HepG2 (cell line): Measurements from ENCODE around the gene ATOSB. TPM values are rescaled to one million over a fixed set of nuclear protein-coding genes. Genes with fewer than 3 reads are reported as not detected.

Source experiments
- MAFK ChIP-seq, 2 experiments: IDR thresholded peaks in 1 of 2; conservative IDR thresholded peaks in 1 of 2; 2 replicates each; pipeline ENCODE4 v1.6.1; 2011; ENCODE audit warnings: improper control_type of control experiment in 2 of 2, low read length in 2 of 2
- MEIS1 ChIP-seq: sonication (generic); formaldehyde crosslinking; IDR thresholded peaks from 2 replicates; pipeline ENCODE4 v1.9.0; 2021; ENCODE audit warnings: mild to moderate bottlenecking, missing genetic modification reagents, moderate library complexity, borderline replicate concordance
- MTA3 ChIP-seq: sonication (generic); formaldehyde crosslinking; IDR thresholded peaks from 2 replicates; pipeline ENCODE4 v1.4.0; 2020; ENCODE audit warnings: missing genetic modification reagents
- MXI1 ChIP-seq: IDR thresholded peaks from 3 replicates; pipeline ENCODE4 v1.6.1; 2012; ENCODE audit warnings: low read depth, low read length, inconsistent platforms, borderline replicate concordance
- NFRKB ChIP-seq: fragments of 450-650 bp; IDR thresholded peaks from 2 replicates; pipeline ENCODE4 v1.6.1; 2017
- PLSCR1 ChIP-seq: sonication (generic); formaldehyde crosslinking; IDR thresholded peaks from 2 replicates; pipeline ENCODE4 v1.5.0; 2020; ENCODE audit warnings: missing genetic modification reagents, mild to moderate bottlenecking, borderline replicate concordance
- POLR2G ChIP-seq: fragments of 200-400 bp; formaldehyde crosslinking; IDR thresholded peaks from 2 replicates; pipeline ENCODE4 v1.6.1; 2018; ENCODE audit warnings: mild to moderate bottlenecking, low read depth, low read length, moderate library complexity
- RFX3 ChIP-seq: IDR thresholded peaks from 2 replicates; pipeline ENCODE4 v1.6.1; 2016; ENCODE audit warnings: missing biosample characterization, missing genetic modification reagents
- RXRA ChIP-seq: sonication (generic); formaldehyde crosslinking; IDR thresholded peaks from 2 replicates; pipeline ENCODE4 v1.5.1; 2020; ENCODE audit warnings: missing genetic modification reagents
- TFDP1 ChIP-seq: IDR thresholded peaks from 2 replicates; pipeline ENCODE4 v1.6.1; 2016; ENCODE audit warnings: missing compliant biosample characterization, missing genetic modification reagents, borderline replicate concordance
- THAP8 ChIP-seq: sonication (generic); formaldehyde crosslinking; IDR thresholded peaks from 2 replicates; pipeline ENCODE4 v1.5.1; 2020; ENCODE audit warnings: missing genetic modification reagents, mild to moderate bottlenecking, borderline replicate concordance
- ZBED4 ChIP-seq: sonication (generic); formaldehyde crosslinking; IDR thresholded peaks from 2 replicates; pipeline ENCODE4 v1.4.0; 2020; ENCODE audit warnings: missing genetic modification reagents, borderline replicate concordance
- ZBTB3 ChIP-seq: sonication (generic); formaldehyde crosslinking; IDR thresholded peaks from 2 replicates; pipeline ENCODE4 v1.4.0; 2020; ENCODE audit warnings: low read depth, mild to moderate bottlenecking, moderate library complexity, missing genetic modification reagents, borderline replicate concordance
- ZEB1 ChIP-seq: IDR thresholded peaks from 2 replicates; pipeline ENCODE4 v1.6.1; 2012; ENCODE audit warnings: mild to moderate bottlenecking, low read depth, inconsistent platforms; ENCODE audit not compliant: insufficient replicate concordance
- ZFP82 ChIP-seq: sonication (generic); formaldehyde crosslinking; IDR thresholded peaks from 2 replicates; pipeline ENCODE4 v1.5.1; 2020; ENCODE audit warnings: mild to moderate bottlenecking, missing genetic modification reagents, borderline replicate concordance
- ZNF180 ChIP-seq: sonication (generic); formaldehyde crosslinking; IDR thresholded peaks from 2 replicates; pipeline ENCODE4 v1.4.0; 2020; ENCODE audit warnings: low read depth, missing genetic modification reagents, borderline replicate concordance
- ZNF20 ChIP-seq: sonication (generic); formaldehyde crosslinking; IDR thresholded peaks from 2 replicates; pipeline ENCODE4 v1.4.0; 2020; ENCODE audit warnings: mild to moderate bottlenecking, moderate library complexity, missing genetic modification reagents
- ZNF224 ChIP-seq: sonication (generic); formaldehyde crosslinking; IDR thresholded peaks from 2 replicates; pipeline ENCODE4 v1.5.0; 2020; ENCODE audit warnings: mild to moderate bottlenecking, missing genetic modification reagents
- ZNF431 ChIP-seq: sonication (generic); formaldehyde crosslinking; IDR thresholded peaks from 2 replicates; pipeline ENCODE4 v1.9.0; 2022; ENCODE audit warnings: missing genetic modification reagents, low read depth, mild to moderate bottlenecking, borderline replicate concordance
- ZNF556 ChIP-seq: sonication (generic); formaldehyde crosslinking; IDR thresholded peaks from 2 replicates; pipeline ENCODE4 v1.4.0; 2020; ENCODE audit warnings: mild to moderate bottlenecking, missing genetic modification reagents, borderline replicate concordance
- ZNF607 ChIP-seq: sonication (generic); formaldehyde crosslinking; IDR thresholded peaks from 2 replicates; pipeline ENCODE4 v1.5.1; 2020; ENCODE audit warnings: missing genetic modification reagents, mild to moderate bottlenecking, borderline replicate concordance
- ZNF883 ChIP-seq: sonication (generic); formaldehyde crosslinking; IDR thresholded peaks from 2 replicates; pipeline ENCODE4 v1.5.1; 2020; ENCODE audit warnings: mild to moderate bottlenecking, missing genetic modification reagents; ENCODE audit errors: not compliant biosample characterization
- polyA plus RNA-seq, 8 experiments: library from polyadenylated mRNA; depleted of rRNA in 3 of 8; stranded (reverse) in 7 of 8; unstranded in 1 of 8; fragments of >200 nt; fragmentation: Illumina TruSeq in 4 of 8; extraction: Trizol in 4 of 8; gene quantifications; 2 replicates each; pipeline versions ENCODE4 v1.2.1 to v1.2.3, GENCODE V29; 2011 to 2016; ENCODE audit warnings: low read depth in 4 of 8, missing spikeins in 1 of 8, mixed read lengths in 1 of 8; ENCODE audit not compliant: insufficient read depth in 1 of 8
- total RNA-seq, 5 experiments: library from RNA; depleted of rRNA; stranded (reverse); fragments of >200 nt; fragmentation: Illumina TruSeq; extraction: Trizol; gene quantifications; 2 replicates each; pipeline ENCODE4 v1.2.3, GENCODE V29; 2016; ENCODE audit warnings: low read depth in 1 of 5

ATOSB gene
- total and polyA plus RNA-seq, 2 of the 13 experiments (the other 11 are each of a cell fraction or from before 2014, with no cell fraction given): 1.9 to 6.4 TPM

- TF ChIP-seq ZNF431 (CRISPR knock-in tag): peak; percentile 86; the same call in 1 of the 2 replicates
- no peak for TF ChIP-seq NFRKB
- 0 out of 2 replicates have a peak, but pooled peaks have one; percentile 17 for TF ChIP-seq RXRA
- TF ChIP-seq ZBED4 (CRISPR knock-in tag): peak; percentile 99
- TF ChIP-seq ZEB1: no peak
- 0 out of 2 replicates have a peak, but pooled peaks have one; percentile 18 for TF ChIP-seq ZNF224 (CRISPR knock-in tag)
- TF ChIP-seq MEIS1 (CRISPR knock-in tag): peak; percentile 63; the same call in 1 of the 2 replicates
- TF ChIP-seq MAFK (conservative IDR thresholded peaks at IDR 0.05 in 1 of 2, IDR thresholded peaks at IDR 0.05 in 1 of 2; ENCODE audit: low read length in 2 of 2): 0 out of 4 replicates have a peak, but pooled peaks of 1 of the 2 experiments have one; percentile 46
- TF ChIP-seq RFX3 (CRISPR knock-in tag): no peak
- TF ChIP-seq POLR2G: no peak; the same call in 1 of the 2 replicates
- TF ChIP-seq PLSCR1 (CRISPR knock-in tag): 0 out of 2 replicates have a peak, but pooled peaks have one; percentile 38
- TF ChIP-seq MXI1: no peak; the same call in 2 of the 3 replicates
- peak; percentile 94 for TF ChIP-seq ZNF607
- TF ChIP-seq ZFP82: peak; percentile 92
- TF ChIP-seq ZNF556: 0 out of 2 replicates have a peak, but pooled peaks have one; percentile 84
- TF ChIP-seq ZNF883 (CRISPR knock-in tag): peak; percentile 22
- TF ChIP-seq MTA3 (CRISPR knock-in tag): no peak
- peak; percentile 75; the same call in 1 of the 2 replicates for TF ChIP-seq ZBTB3 (CRISPR knock-in tag)
- no peak for TF ChIP-seq ZNF180 (CRISPR knock-in tag)
- peak; percentile 44; the same call in 1 of the 2 replicates for TF ChIP-seq ZNF20
- peak; percentile 32; the same call in 1 of the 2 replicates for TF ChIP-seq THAP8 (CRISPR knock-in tag)
- peak; percentile 21; the same call in 1 of the 2 replicates for TF ChIP-seq TFDP1 (CRISPR knock-in tag)
Observed at GRCh38 chr9:35071814-35072460, 43.7 kb downstream of the ATOSB start (continued).
